ENCODE results near the gene LGR4.
A peak's percentile ranks its signal among the peaks of the same experiment; 100 is the strongest.

The LGR4 gene

GRCh38 chr11:27405134-27405533 is 67.5 kb downstream of the LGR4 start:
- no peak for FAIRE-seq
- no peak for DNase-seq (ENCODE audit: low spot score)

GRCh38 chr11:27404427-27404826 is 68.2 kb downstream of the LGR4 start:
- FAIRE-seq: no peak
- DNase-seq (ENCODE audit: low spot score): no peak

- FAIRE-seq (no peak), DNase-seq (ENCODE audit: low spot score) (no peak)
These were observed 69.4 kb downstream of the LGR4 start for GRCh38 chr11:27403195-27403594.

- no peak for DNase-seq (ENCODE audit: low spot score)
- no peak for FAIRE-seq
These were observed 70.1 kb downstream of the LGR4 start for GRCh38 chr11:27402450-27402849.

- DNase-seq (ENCODE audit: low spot score): no peak
- FAIRE-seq: no peak
These were observed 70.7 kb downstream of the LGR4 start for GRCh38 chr11:27401833-27402316.

GRCh38 chr11:27401280-27401832 is 71.2 kb downstream of the LGR4 start:
- FAIRE-seq: no peak
- no peak for DNase-seq (ENCODE audit: low spot score)

GRCh38 chr11:27398400-27398770 is 74.2 kb downstream of the LGR4 start:
- FAIRE-seq (no peak), DNase-seq (ENCODE audit: low spot score) (no peak)

DNA sequence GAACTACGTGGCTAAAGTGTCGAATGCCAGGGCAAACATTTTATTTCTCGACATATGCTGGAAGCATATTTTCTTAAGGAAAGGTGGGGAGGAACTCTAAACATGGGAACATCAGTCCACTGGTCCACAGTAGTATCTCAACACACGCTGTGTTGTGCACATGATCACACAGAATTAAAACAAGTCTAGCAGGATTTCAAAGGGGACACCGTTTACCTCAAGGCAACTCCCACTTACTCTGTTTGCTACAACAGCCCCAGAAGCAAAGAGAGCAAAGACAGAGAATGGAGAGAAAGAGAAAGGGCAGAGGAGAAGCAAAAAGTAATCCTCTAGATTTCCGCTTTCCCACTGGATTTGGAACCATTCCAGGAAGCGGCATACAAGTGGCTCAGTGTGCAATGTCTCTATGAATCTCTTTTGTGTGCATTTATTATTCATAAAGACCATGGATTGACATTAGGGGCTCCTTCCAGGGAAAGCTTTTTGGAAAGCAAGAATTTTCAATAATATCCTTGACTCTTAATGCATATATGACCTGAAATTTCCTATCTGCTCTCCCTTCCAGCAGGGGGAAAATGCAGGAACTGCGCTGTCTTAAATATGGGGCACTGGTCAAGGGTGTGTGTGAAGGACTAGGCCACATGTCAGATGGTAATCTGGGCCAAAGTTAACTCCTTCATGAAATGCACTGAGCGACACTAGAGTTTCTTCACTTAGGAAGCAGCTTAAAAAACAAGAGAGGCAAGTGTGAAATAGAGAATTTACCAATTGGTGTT is 74.8 kb downstream of the LGR4 start:
- FAIRE-seq: no peak
- DNase-seq (ENCODE audit: low spot score): no peak

GRCh38 chr11:27396259-27396839 is 76.2 kb downstream of the LGR4 start:
- FAIRE-seq: no peak
- no peak for DNase-seq (ENCODE audit: low spot score)

- FAIRE-seq (no peak), DNase-seq (ENCODE audit: low spot score) (no peak)
These were observed 76.9 kb downstream of the LGR4 start for GRCh38 chr11:27395556-27396258.

DNA sequence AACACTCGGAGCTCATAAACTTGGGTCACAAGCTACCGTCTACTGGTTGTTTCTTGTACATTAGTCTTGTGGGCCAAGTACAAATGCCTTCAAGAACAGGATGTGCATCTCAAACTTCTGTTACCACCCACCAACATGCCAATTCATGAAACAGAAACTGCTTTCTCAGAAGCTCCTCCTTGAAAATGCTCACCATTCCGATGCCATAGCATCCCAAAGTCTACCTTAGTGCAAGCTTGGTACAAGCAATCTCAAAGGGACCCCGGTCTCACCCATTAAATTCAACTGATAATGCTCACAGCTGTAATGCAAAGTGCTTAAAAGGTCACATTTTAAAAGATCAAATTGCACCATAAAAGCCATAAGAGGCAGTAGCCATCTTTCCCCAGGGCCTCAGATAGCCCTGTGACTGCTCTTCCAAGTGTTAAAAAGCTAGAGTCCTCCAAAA is 77.8 kb downstream of the LGR4 start:
- DNase-seq (ENCODE audit: low spot score): no peak
- FAIRE-seq: no peak

DNA sequence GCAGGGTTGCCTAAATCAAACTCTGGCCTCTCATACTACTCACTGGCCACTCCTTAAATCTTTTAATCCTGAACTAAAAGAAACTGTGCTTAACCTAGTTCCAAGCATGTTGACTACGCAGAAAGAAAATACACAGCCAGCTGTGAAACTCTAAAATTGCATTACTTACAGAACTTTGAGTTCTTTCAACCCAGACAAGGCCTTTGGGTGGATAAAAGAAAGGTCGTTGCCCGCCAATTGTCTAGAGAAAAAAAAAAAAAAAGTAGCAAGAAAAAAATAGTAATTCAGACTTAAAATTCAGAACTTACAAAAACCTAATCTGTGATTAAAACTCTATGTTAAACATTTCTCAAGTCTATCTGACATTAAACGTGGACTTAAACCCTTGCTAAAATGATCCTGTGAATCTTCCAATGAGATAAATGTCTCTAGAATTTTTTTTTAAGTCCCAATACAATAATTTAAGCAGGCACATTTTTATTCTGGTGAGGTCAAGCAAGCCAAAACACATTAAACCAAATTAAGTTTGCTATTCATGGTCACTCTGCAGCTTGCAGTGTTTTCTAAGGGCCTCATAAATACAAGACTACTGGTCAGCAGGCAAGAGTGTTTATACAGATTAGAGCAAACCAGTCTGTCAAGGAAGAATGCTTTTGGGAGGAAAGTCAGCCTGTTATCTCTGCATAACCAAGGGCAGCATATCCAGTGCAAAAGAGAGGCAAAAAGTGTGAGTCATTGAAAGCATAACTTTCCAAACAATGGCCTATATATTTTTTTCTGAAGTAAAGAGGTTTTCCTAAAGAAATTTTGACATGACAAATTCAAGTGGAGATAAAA is 80.1 kb downstream of the LGR4 start:
- FAIRE-seq (no peak), DNase-seq (ENCODE audit: low spot score) (no peak)

DNA sequence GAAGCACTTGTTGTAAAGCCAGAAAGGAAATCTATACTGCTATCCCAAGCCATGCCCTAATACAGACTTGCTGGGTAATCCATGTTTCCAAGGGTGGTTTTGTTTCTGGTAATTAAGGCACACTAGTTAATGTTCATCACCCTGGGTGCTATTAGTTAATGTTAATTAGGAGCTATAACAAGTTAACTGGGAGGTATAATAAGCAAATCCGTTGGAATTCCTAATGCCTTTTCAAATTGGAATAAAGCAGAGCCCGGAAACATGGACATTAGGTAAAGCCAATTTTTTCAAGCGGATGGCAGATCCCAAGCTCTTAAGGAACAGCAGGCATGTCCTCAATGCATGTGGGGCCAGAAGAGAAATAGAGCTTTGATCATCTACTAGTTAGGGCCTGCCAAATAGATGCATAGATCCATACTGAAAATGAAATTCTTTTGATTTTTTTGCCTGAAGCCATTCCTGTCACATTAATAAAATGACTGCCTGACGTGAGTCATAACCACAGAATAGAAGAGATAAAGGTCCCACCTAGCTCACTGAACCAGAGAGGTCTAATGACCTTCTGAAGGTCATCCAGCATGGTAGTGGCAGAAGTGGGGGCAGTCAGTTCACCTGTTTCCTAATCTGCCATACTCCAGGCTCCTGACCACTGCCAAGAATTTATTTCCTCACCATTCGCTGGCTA is 81.1 kb downstream of the LGR4 start:
- no peak for DNase-seq (ENCODE audit: low spot score)

GRCh38 chr11:27390318-27391295 is 82.0 kb downstream of the LGR4 start:
- FAIRE-seq: no peak

More for the DNA sequence above, 81.1 kb downstream of the LGR4 start:
- no peak for FAIRE-seq

GRCh38 chr11:27388869-27389268 is 83.7 kb downstream of the LGR4 start:
- FAIRE-seq (no peak), DNase-seq (ENCODE audit: low spot score) (no peak)

More at GRCh38 chr11:27390318-27391295, 82.0 kb downstream of the LGR4 start:
- no peak for DNase-seq (ENCODE audit: low spot score)

GRCh38 chr11:27388001-27388400 is 84.6 kb downstream of the LGR4 start:
- no peak for FAIRE-seq
- no peak for DNase-seq (ENCODE audit: low spot score)

GRCh38 chr11:27387362-27387761 is 85.2 kb downstream of the LGR4 start:
- DNase-seq (ENCODE audit: low spot score) (no peak), FAIRE-seq (no peak)

- no peak for FAIRE-seq
- no peak for DNase-seq (ENCODE audit: low spot score)
These were observed 86.3 kb downstream of the LGR4 start for GRCh38 chr11:27386181-27386845.

- FAIRE-seq (no peak), DNase-seq (ENCODE audit: low spot score) (peak; percentile 39)
These were observed 87.3 kb downstream of the LGR4 start for GRCh38 chr11:27385245-27385644.

Measured in urothelium cell line (cell line).